GM12873 (cell line): ENCODE results near the gene PTPN14.

Experiments used
- CTCF ChIP-seq: IDR thresholded peaks from 2 replicates; pipeline ENCODE4 v1.5.1; 2012; ENCODE audit warnings: low read depth, mild to moderate bottlenecking, moderate library complexity, low read length, control low read depth; ENCODE audit not compliant: insufficient read depth; ENCODE audit errors: missing control alignments

The PTPN14 gene

GRCh38 chr1:214449371-214449770 is 102.0 kb downstream of the PTPN14 start:
- TF ChIP-seq CTCF: no peak

GRCh38 chr1:214448536-214448935 is 102.9 kb downstream of the PTPN14 start:
- TF ChIP-seq CTCF: no peak

- TF ChIP-seq CTCF: no peak
These were observed 103.9 kb downstream of the PTPN14 start for GRCh38 chr1:214447557-214447871.

- TF ChIP-seq CTCF: no peak
These were observed 104.4 kb downstream of the PTPN14 start for GRCh38 chr1:214446772-214447556.

- TF ChIP-seq CTCF: no peak
These were observed 105.4 kb downstream of the PTPN14 start for GRCh38 chr1:214445831-214446614.

- TF ChIP-seq CTCF: no peak
These were observed 106.2 kb downstream of the PTPN14 start for GRCh38 chr1:214445199-214445598.

- TF ChIP-seq CTCF: no peak
These were observed 107.0 kb downstream of the PTPN14 start for GRCh38 chr1:214444182-214444939.
